PC-3 (cell line): ENCODE measurements around the gene VTI1A. TPM values are rescaled to one million over a fixed set of nuclear protein-coding genes. Genes with fewer than 3 reads are reported as not detected.

ENCODE experiments used
- ATAC-seq: fragments of 200-7000 bp; cut with Tn5 transposase; 2 replicates; pipeline ENCODE4 v1.9.1; 2020; ENCODE audit warnings: mild to moderate bottlenecking, moderate library complexity
- BruUV-seq: library from RNA; stranded (reverse); fragments of 400-500 nt; replicated peaks from 2 replicates; lab custom pipeline; 2021; lab: Mats Ljungman, UMichigan
- CTCF ChIA-PET: fragments of 300-600 bp; sonication (Branson Sonifier 250); formaldehyde crosslinking; loops from one replicate; lab custom pipeline; 2022; ENCODE audit warnings: antibody characterized with exemption; lab: Charles Lee
- POLR2A ChIA-PET: fragments of 300-600 bp; sonication (Branson Sonifier 250); formaldehyde crosslinking; loops from one replicate; lab custom pipeline; 2022; ENCODE audit warnings: antibody characterized with exemption; ENCODE audit not compliant: unreplicated experiment; lab: Charles Lee
- DNase-seq: peaks from one replicate; pipeline ENCODE4 v3.0.0-alpha.2; 2015
- H2AFZ ChIP-seq: fragments of 300-600 bp; sonication (generic); 2 replicates; pipeline ENCODE4 v1.6.0; 2016; ENCODE audit warnings: antibody characterized with exemption, low read length
- H3F3A ChIP-seq: fragments of 300-600 bp; sonication (generic); one replicate; pipeline ENCODE4 v1.6.0; 2017; ENCODE audit warnings: antibody characterized with exemption, low read length, control low read depth, mild to moderate bottlenecking; ENCODE audit not compliant: unreplicated experiment
- H3K27ac ChIP-seq: fragments of 300-600 bp; sonication (generic); 2 replicates; pipeline ENCODE4 v1.5.1; 2016; ENCODE audit warnings: mild to moderate bottlenecking, low read length
- H3K27me3 ChIP-seq: fragments of 300-600 bp; sonication (generic); 2 replicates; pipeline ENCODE4 v1.6.1; 2016; ENCODE audit warnings: low read length, mixed read lengths
- H3K36me3 ChIP-seq: fragments of 300-600 bp; sonication (generic); 2 replicates; pipeline ENCODE4 v1.6.1; 2016; ENCODE audit warnings: low read depth, mixed run types, low read length, mixed read lengths
- H3K4me1 ChIP-seq: fragments of 300-600 bp; sonication (generic); 2 replicates; pipeline ENCODE4 v1.5.1; 2016; ENCODE audit warnings: low read length; ENCODE audit not compliant: insufficient read depth
- H3K4me2 ChIP-seq: fragments of 300-600 bp; sonication (generic); 2 replicates; pipeline ENCODE4 v1.6.0; 2016; ENCODE audit warnings: low read length
- H3K4me3 ChIP-seq: fragments of 300-600 bp; sonication (generic); 2 replicates; pipeline ENCODE4 v1.5.1; 2016; ENCODE audit warnings: mild to moderate bottlenecking, low read length, mixed read lengths
- H3K79me2 ChIP-seq: fragments of 300-600 bp; sonication (generic); 2 replicates; pipeline ENCODE4 v1.6.1; 2017; ENCODE audit warnings: low read length, mixed read lengths
- H3K9ac ChIP-seq: fragments of 300-600 bp; sonication (generic); 2 replicates; pipeline ENCODE4 v1.6.0; 2016; ENCODE audit warnings: mild to moderate bottlenecking, low read length
- H3K9me2 ChIP-seq: fragments of 300-600 bp; sonication (generic); replicated peaks from 2 replicates; pipeline ENCODE4 v1.6.1; 2016; ENCODE audit warnings: mixed run types, low read length, mixed read lengths
- H3K9me3 ChIP-seq: fragments of 300-600 bp; sonication (generic); 2 replicates; pipeline ENCODE4 v1.6.1; 2016; ENCODE audit warnings: low read length, mixed read lengths
- H4K20me1 ChIP-seq: fragments of 300-600 bp; sonication (generic); 2 replicates; pipeline ENCODE4 v1.6.1; 2016; ENCODE audit warnings: low read length, mixed read lengths
- CTCF ChIP-seq: fragments of 300-600 bp; sonication (generic); conservative IDR thresholded peaks from 2 replicates; pipeline ENCODE4 v1.5.1; 2017; ENCODE audit warnings: antibody characterized with exemption, low read depth, mild to moderate bottlenecking, low read length
- EZH2 ChIP-seq: fragments of 300-600 bp; sonication (generic); IDR thresholded peaks from one replicate; pipeline ENCODE4 v1.6.1; 2017; ENCODE audit warnings: antibody characterized with exemption, mild to moderate bottlenecking, low read length; ENCODE audit not compliant: unreplicated experiment
- EZH2phosphoT487 ChIP-seq: fragments of 300-600 bp; sonication (generic); IDR thresholded peaks from 2 replicates; pipeline ENCODE4 v1.6.1; 2018; ENCODE audit warnings: mild to moderate bottlenecking, antibody characterized with exemption, low read length, borderline replicate concordance
- intact Hi-C: fragments of 100-400 bp; cut with micrococcal nuclease; formaldehyde crosslinking; loops from 2 replicates; pipeline ENCODE4 v1.9.0; 2023
- total RNA-seq: library from RNA; depleted of rRNA; stranded (reverse); fragments of >200 nt; gene quantifications from 2 replicates; pipeline ENCODE4 v1.2.3, GENCODE V29; 2014

VTI1A gene
- total RNA-seq, 1 experiment from 2014 or later: 18.1 TPM

DNA sequence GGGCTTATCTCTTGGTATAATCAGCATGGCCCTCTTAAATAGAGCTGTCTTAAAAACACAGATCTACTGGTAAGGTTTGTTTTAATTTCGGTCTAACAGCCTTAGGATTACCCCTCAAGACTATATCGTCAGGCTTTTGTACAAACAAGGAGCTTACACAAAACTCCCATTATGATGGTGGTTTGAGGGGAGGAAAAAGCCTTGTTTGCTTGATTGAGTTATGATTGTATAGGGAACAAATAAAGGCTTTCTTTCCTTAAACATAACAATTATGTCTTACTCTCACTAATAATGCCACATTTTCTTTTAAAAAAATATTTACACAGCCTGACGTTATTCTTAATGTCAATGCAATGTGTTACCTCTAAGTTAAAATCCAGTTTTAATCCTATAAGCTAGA, 314.2 kb downstream of the VTI1A start:
- no peak overlapping the region for H3K4me3 ChIP-seq
- no peaks in the 10 kb centered on the region for H4K20me1 ChIP-seq
- intact Hi-C loops: no loop called here
- no peaks in the 10 kb centered on the region for H3K9me3 ChIP-seq
- H3K4me2 ChIP-seq: no peak overlapping the region
- H3K79me2 ChIP-seq: no peaks in the 10 kb centered on the region
- H3F3A ChIP-seq: peaks cover 4% of the 10 kb centered on the region
- no peak overlapping the region for H2AFZ ChIP-seq
- H3K9ac ChIP-seq: no peak overlapping the region
- H3K36me3 ChIP-seq: no peaks in the 10 kb centered on the region
- peaks cover 37% of the 10 kb centered on the region for H3K4me1 ChIP-seq
- no peaks in the 10 kb centered on the region for H3K27me3 ChIP-seq
- ChIA-PET POLR2A (no interaction called here), CTCF (no interaction called here)
- H3K9me2 ChIP-seq: no peaks in the 10 kb centered on the region
- DNase-seq: no peak
- TF ChIP-seq EZH2 (no peak), CTCF (no peak), EZH2phosphoT487 (no peak)
- ATAC-seq: no peak
- no peak overlapping the region for H3K27ac ChIP-seq
- BruUV-seq: no TSS peak

GRCh38 chr10:112763916-112764520, 317.0 kb downstream of the VTI1A start:
- Histone ChIP-seq H3K79me2 (no peaks in the 10 kb centered on the region), H3K27ac (peak overlapping the region; percentile 13), H3K27me3 (no peaks in the 10 kb centered on the region), H3K9me3 (no peaks in the 10 kb centered on the region), H4K20me1 (no peaks in the 10 kb centered on the region), H3K4me3 (no peak overlapping the region), H3K9ac (no peak overlapping the region), H3F3A (peaks cover 8% of the 10 kb centered on the region), H3K9me2 (no peaks in the 10 kb centered on the region), H3K4me2 (peak overlapping the region; percentile 55), H3K4me1 (peaks cover 57% of the 10 kb centered on the region), H3K36me3 (no peaks in the 10 kb centered on the region), H2AFZ (no peak overlapping the region)
- peak; percentile 23; the same call in 1 of the 2 replicates for TF ChIP-seq CTCF
- TF ChIP-seq EZH2phosphoT487: no peak
- intact Hi-C loops: no loop called here
- peak; percentile 72 for ATAC-seq
- no TSS peak for BruUV-seq
- DNase-seq: peak; percentile 86
- POLR2A ChIA-PET: interaction anchor here (0.5 kb wide), 1 partner anchor 15 kb away, joined by 3 read pairs; no protein-coding TSS in a partner anchor
- CTCF ChIA-PET: no interaction called here

DNA sequence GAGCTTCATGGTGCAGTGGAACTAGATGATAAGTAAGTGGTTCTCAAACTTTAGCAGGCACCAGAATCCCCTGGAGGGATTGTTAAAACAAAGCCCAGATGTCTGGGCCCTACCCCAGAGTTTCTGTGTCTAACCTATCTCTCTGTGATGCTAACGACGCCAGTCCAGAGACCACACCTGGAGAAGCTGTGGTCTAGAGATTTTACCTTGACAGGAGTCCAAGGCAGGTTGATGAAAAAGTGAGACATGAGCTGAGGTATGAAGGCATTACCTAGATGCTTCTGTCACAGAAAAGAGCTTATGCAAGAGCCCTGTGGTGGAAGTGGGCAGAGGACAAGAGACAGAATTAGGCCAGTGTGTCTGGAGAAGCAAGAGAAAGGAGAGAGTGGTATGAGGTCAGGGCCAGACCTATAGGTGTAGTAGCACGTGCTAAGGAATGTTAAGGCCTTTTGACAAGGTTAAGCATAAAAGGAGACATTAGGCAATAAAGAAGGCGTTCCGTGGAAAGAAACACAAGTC, 318.8 kb downstream of the VTI1A start:
- TF ChIP-seq EZH2 (no peak), CTCF (no peak), EZH2phosphoT487 (no peak)
- no peak overlapping the region for H2AFZ ChIP-seq
- BruUV-seq: no TSS peak
- H3K36me3 ChIP-seq: no peaks in the 10 kb centered on the region
- POLR2A ChIA-PET: no interaction called here
- no peaks in the 10 kb centered on the region for H3K9me3 ChIP-seq
- H3K4me1 ChIP-seq: peaks cover 57% of the 10 kb centered on the region
- H3F3A ChIP-seq: peaks cover 8% of the 10 kb centered on the region
- H3K79me2 ChIP-seq: no peaks in the 10 kb centered on the region
- H3K4me2 ChIP-seq: peak overlapping the region; percentile 78
- intact Hi-C loops: loop anchor here (2.0 kb wide), 2 partner anchors 23 to 47 kb away; no protein-coding TSS in a partner anchor
- H3K4me3 ChIP-seq: no peak overlapping the region
- no peak overlapping the region for H3K9ac ChIP-seq
- CTCF ChIA-PET: no interaction called here
- H3K27me3 ChIP-seq: no peaks in the 10 kb centered on the region
- no peaks in the 10 kb centered on the region for H4K20me1 ChIP-seq
- DNase-seq (no peak), ATAC-seq (no peak)
- no peaks in the 10 kb centered on the region for H3K9me2 ChIP-seq
- peak overlapping the region; percentile 89 for H3K27ac ChIP-seq
